Ishikawa (cell line): ENCODE data around the gene PABPC4L.

Experiments
- CEBPB ChIP-seq: IDR thresholded peaks from 2 replicates; pipeline ENCODE4 v1.6.1; 2012
- CREB1 ChIP-seq: IDR thresholded peaks from 2 replicates; pipeline ENCODE4 v1.6.1; 2012; ENCODE audit warnings: low read depth
- EGR1 ChIP-seq: IDR thresholded peaks from 2 replicates; pipeline ENCODE4 v1.6.1; 2012
- EP300 ChIP-seq: IDR thresholded peaks from 2 replicates; pipeline ENCODE4 v1.6.1; 2012; ENCODE audit warnings: borderline replicate concordance
- FOXM1 ChIP-seq: IDR thresholded peaks from 2 replicates; pipeline ENCODE4 v1.6.1; 2012; ENCODE audit warnings: low read depth, borderline replicate concordance
- NFIC ChIP-seq: IDR thresholded peaks from 2 replicates; pipeline ENCODE4 v1.6.1; 2012
- RAD21 ChIP-seq: IDR thresholded peaks from 2 replicates; pipeline ENCODE4 v1.6.1; 2012; ENCODE audit warnings: low read depth
- TAF1 ChIP-seq: IDR thresholded peaks from 2 replicates; pipeline ENCODE4 v1.6.1; 2012; ENCODE audit warnings: low read depth, mild to moderate bottlenecking
- TCF12 ChIP-seq: IDR thresholded peaks from 2 replicates; pipeline ENCODE4 v1.6.1; 2012; ENCODE audit warnings: low read depth
- TEAD4 ChIP-seq: IDR thresholded peaks from 2 replicates; pipeline ENCODE4 v1.6.1; 2012
- YY1 ChIP-seq: IDR thresholded peaks from 2 replicates; pipeline ENCODE4 v1.6.1; 2012; ENCODE audit warnings: low read depth
- ZBTB7A ChIP-seq: IDR thresholded peaks from 2 replicates; pipeline ENCODE4 v1.6.1; 2012; ENCODE audit warnings: low read depth
- TF ChIP-seq, protein P1 (sequence below): IDR thresholded peaks from 2 replicates; pipeline ENCODE4 v1.6.1; 2012; ENCODE audit warnings: low read depth, mild to moderate bottlenecking
- TF ChIP-seq, protein P2 (sequence below): IDR thresholded peaks from 2 replicates; pipeline ENCODE4 v1.6.1; 2012
- TF ChIP-seq, protein P3 (sequence below): IDR thresholded peaks from 2 replicates; pipeline ENCODE4 v1.6.1; 2012

Gene PABPC4L

DNA sequence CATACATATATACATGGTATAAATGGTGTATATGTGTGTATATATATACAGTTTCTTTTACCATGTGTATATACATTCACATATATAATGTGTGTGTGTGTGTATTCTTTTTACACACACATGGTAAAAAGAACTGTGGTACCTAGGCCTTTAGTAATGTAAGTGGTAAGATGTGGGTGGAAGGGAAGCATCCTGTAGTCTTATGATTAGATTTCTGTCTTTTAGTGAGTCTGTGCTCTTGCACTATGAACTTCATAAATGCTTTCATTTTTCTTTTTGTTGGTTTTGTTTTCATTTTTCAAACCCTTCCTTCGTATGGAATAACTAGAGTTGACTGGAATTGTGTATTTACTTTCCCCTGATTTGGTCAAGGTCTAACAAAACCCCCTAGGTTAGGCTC, 12.1 kb downstream of the PABPC4L start:
- TF ChIP-seq TAF1 (no peak), TEAD4 (no peak), RAD21 (no peak), CEBPB (no peak), NFIC (no peak), FOXM1 (no peak), YY1 (no peak), EP300 (no peak), TCF12 (no peak), CREB1 (no peak)
- TF ChIP-seq, protein P1, sequence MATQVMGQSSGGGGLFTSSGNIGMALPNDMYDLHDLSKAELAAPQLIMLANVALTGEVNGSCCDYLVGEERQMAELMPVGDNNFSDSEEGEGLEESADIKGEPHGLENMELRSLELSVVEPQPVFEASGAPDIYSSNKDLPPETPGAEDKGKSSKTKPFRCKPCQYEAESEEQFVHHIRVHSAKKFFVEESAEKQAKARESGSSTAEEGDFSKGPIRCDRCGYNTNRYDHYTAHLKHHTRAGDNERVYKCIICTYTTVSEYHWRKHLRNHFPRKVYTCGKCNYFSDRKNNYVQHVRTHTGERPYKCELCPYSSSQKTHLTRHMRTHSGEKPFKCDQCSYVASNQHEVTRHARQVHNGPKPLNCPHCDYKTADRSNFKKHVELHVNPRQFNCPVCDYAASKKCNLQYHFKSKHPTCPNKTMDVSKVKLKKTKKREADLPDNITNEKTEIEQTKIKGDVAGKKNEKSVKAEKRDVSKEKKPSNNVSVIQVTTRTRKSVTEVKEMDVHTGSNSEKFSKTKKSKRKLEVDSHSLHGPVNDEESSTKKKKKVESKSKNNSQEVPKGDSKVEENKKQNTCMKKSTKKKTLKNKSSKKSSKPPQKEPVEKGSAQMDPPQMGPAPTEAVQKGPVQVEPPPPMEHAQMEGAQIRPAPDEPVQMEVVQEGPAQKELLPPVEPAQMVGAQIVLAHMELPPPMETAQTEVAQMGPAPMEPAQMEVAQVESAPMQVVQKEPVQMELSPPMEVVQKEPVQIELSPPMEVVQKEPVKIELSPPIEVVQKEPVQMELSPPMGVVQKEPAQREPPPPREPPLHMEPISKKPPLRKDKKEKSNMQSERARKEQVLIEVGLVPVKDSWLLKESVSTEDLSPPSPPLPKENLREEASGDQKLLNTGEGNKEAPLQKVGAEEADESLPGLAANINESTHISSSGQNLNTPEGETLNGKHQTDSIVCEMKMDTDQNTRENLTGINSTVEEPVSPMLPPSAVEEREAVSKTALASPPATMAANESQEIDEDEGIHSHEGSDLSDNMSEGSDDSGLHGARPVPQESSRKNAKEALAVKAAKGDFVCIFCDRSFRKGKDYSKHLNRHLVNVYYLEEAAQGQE: no peak
- TF ChIP-seq, protein P2, sequence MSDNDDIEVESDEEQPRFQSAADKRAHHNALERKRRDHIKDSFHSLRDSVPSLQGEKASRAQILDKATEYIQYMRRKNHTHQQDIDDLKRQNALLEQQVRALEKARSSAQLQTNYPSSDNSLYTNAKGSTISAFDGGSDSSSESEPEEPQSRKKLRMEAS: no peak
- TF ChIP-seq, protein P3, sequence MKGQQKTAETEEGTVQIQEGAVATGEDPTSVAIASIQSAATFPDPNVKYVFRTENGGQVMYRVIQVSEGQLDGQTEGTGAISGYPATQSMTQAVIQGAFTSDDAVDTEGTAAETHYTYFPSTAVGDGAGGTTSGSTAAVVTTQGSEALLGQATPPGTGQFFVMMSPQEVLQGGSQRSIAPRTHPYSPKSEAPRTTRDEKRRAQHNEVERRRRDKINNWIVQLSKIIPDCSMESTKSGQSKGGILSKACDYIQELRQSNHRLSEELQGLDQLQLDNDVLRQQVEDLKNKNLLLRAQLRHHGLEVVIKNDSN: no peak

DNA sequence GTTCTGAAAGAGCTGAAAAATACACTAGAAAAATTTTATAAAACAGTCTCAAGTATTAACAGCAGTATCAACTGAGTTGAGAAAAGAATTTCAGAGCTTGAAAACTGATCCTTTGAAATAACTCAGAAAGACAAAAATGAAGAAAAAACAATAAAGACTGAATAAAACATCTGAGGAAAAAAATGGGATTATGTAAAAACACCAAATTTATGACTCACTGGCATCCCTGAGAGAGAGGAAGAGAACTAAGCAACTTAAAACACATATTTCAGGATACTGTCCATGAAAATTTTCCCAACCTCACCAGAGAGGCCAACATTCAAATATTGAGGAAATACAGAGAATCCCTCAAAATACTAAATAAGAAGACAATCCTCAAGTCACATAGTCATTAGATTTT, 22.9 kb downstream of the PABPC4L start:
- TF ChIP-seq, protein P2: no peak
- TF ChIP-seq EP300: no peak
- no peak for TF ChIP-seq EGR1
- no peak for TF ChIP-seq ZBTB7A
- no peak for TF ChIP-seq RAD21
- TF ChIP-seq, protein P3: no peak
- TF ChIP-seq NFIC: no peak

DNA sequence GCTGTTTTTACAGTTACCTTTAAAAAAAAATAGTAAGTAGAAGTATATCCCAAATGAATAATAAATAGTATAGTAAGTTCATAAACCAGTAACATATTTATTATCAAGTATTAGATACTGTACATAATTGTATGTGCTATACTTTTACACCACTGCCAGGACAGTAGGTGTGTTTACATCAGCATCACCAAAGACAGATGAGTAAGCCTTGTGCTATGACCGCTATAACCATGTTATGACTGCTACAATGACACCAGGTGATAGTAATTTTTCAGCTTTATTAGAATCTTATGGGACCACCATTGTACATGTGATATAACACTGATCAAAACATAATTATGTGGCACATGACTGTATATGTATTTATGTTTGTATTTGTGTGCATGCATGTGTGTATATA, 27.3 kb downstream of the PABPC4L start:
- no peak for TF ChIP-seq FOXM1
- TF ChIP-seq CEBPB: no peak
- TF ChIP-seq TCF12: no peak
- no peak for TF ChIP-seq TEAD4
- TF ChIP-seq, protein P1: no peak
- TF ChIP-seq EGR1: no peak
- no peak for TF ChIP-seq RAD21
- TF ChIP-seq YY1: no peak
- TF ChIP-seq, protein P2: no peak
- no peak for TF ChIP-seq TAF1
- TF ChIP-seq CREB1: no peak
- TF ChIP-seq ZBTB7A: no peak
- TF ChIP-seq, protein P3: no peak
- no peak for TF ChIP-seq NFIC
- no peak for TF ChIP-seq EP300

DNA sequence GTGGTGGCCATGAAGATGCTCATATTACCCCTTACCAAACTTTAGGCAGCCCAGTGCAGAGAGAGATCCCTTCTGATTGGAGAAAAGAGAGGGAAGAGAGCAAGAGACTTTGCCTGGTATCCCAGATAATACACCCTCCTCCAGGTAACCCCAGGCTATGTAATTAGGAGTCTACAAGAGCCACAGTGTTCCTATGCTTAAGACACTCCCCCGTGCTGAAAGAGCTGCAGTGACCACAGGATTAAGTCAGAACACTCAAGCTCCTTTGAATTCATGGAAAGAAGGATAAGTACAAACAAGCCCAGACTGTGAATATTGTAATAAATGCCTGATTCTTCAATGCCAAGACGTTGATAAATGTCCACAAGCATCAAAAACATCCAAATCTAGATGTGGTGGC, 41.4 kb downstream of the PABPC4L start:
- TF ChIP-seq, protein P2: no peak
- TF ChIP-seq FOXM1: no peak
- no peak for TF ChIP-seq ZBTB7A
- no peak for TF ChIP-seq TAF1
- TF ChIP-seq NFIC: no peak
- no peak for TF ChIP-seq CREB1

DNA sequence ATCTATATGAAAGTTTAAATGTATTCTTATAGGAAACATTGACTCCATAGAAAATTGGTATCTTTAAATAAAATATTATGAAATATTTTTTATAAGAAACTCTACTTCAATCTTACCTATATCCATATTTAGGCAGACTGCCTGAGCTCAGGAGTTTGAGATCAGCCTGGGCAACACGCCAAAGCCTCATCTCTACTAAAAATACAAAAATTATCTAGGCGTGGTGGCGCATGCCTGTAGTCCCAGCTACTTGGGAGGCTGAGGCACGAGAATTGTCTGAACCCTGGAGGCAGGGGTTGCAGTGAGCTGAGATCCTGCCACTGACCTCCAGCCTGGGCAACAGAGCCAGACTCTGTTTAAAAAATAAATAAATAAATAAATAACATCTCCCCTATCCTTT, 47.5 kb downstream of the PABPC4L start:
- TF ChIP-seq CEBPB (no peak), EGR1 (no peak), EP300 (no peak), ZBTB7A (no peak), RAD21 (no peak)
- TF ChIP-seq, protein P1: no peak
- TF ChIP-seq, protein P3: no peak
